Activated CD8-positive, alpha-beta T cell treated with anti-CD3 and anti-CD28 coated beads for 36 hours (primary cell): ENCODE measurements around the gene EXOC4. TPM values are rescaled to one million over a fixed set of nuclear protein-coding genes. Genes with fewer than 3 reads are reported as not detected.

Source experiments
- ATAC-seq: fragments of 200-7000 bp; cut with Tn5 transposase; one replicate; pipeline ENCODE4 v1.10.0; 2021; ENCODE audit warnings: mild to moderate bottlenecking, moderate library complexity
- CTCF ChIA-PET: fragments of 350-600 bp; sonication (Branson Sonifier 250); formaldehyde crosslinking; loops from one replicate; lab custom pipeline; 2021; ENCODE audit warnings: antibody characterized with exemption; lab: Charles Lee
- POLR2A ChIA-PET: fragments of 350-600 bp; sonication (Branson Sonifier 250); formaldehyde crosslinking; loops from one replicate; lab custom pipeline; 2021; ENCODE audit warnings: antibody characterized with exemption; lab: Charles Lee
- DNase-seq: peaks from one replicate; pipeline ENCODE4 v3.0.0-alpha.2; 2020
- H3K27ac Mint-ChIP-seq: one replicate; pipeline ENCODE4 v1.8.0; 2021; ENCODE audit warnings: mild to moderate bottlenecking, mixed read lengths
- H3K27me3 Mint-ChIP-seq: one replicate; pipeline ENCODE4 v1.8.0; 2021; ENCODE audit warnings: mixed read lengths
- H3K36me3 Mint-ChIP-seq: one replicate; pipeline ENCODE4 v1.8.0; 2021; ENCODE audit warnings: low read depth, mixed read lengths
- H3K4me1 Mint-ChIP-seq: one replicate; pipeline ENCODE4 v1.8.0; 2021; ENCODE audit warnings: low read depth, mixed read lengths
- H3K4me3 Mint-ChIP-seq: one replicate; pipeline ENCODE4 v1.8.0; 2021; ENCODE audit warnings: mild to moderate bottlenecking, moderate library complexity, mixed read lengths
- H3K9me3 Mint-ChIP-seq: one replicate; pipeline ENCODE4 v1.8.0; 2021; ENCODE audit warnings: mixed read lengths
- CTCF ChIP-seq: fragments of 200-600 bp; IDR thresholded peaks from one replicate; pipeline ENCODE4 v1.8.0; 2022; ENCODE audit warnings: antibody characterized with exemption, mild to moderate bottlenecking
- intact Hi-C: fragments of 100-400 bp; cut with micrococcal nuclease; formaldehyde crosslinking; loops from one replicate; pipeline ENCODE4 v1.10.0; 2022
- total RNA-seq, 2 experiments: library from RNA; stranded (reverse); gene quantifications; one replicate each; pipeline ENCODE4 v1.2.3, GENCODE V29; 2021

The EXOC4 gene
- total RNA-seq, 2 experiments from 2014 or later = 54.1 to 61.7 TPM

GRCh38 chr7:133691727-133692610, 439.1 kb downstream of the EXOC4 start:
- DNase-seq = no peak
- Mint-ChIP-seq H3K4me1 (peaks cover 3% of the 10 kb centered on the region), H3K36me3 (no peaks in the 10 kb centered on the region), H3K9me3 (no peaks in the 10 kb centered on the region), H3K27me3 (no peaks in the 10 kb centered on the region), H3K27ac (no peak overlapping the region), H3K4me3 (no peak overlapping the region)
- POLR2A ChIA-PET = no interaction called here
- ATAC-seq = no peak
- TF ChIP-seq CTCF = no peak
- intact Hi-C loops = no loop called here
- CTCF ChIA-PET = interaction anchor here (0.9 to 1.0 kb wide), 2 partner anchors 12 to 61 kb away, joined by 3 read pairs; no protein-coding TSS in a partner anchor

GRCh38 chr7:133693281-133693680, 440.4 kb downstream of the EXOC4 start:
- Mint-ChIP-seq H3K9me3 (no peaks in the 10 kb centered on the region), H3K27ac (no peak overlapping the region), H3K4me3 (no peak overlapping the region), H3K27me3 (no peaks in the 10 kb centered on the region), H3K36me3 (no peaks in the 10 kb centered on the region), H3K4me1 (peaks cover 3% of the 10 kb centered on the region)
- no peak for TF ChIP-seq CTCF
- POLR2A ChIA-PET = no interaction called here
- CTCF ChIA-PET = no interaction called here
- DNase-seq (no peak), ATAC-seq (no peak)
- intact Hi-C loops = no loop called here

- no peaks in the 10 kb centered on the region for H3K27me3 Mint-ChIP-seq
- H3K9me3 Mint-ChIP-seq = no peaks in the 10 kb centered on the region
- DNase-seq (no peak), ATAC-seq (no peak)
- H3K4me1 Mint-ChIP-seq = peaks cover 3% of the 10 kb centered on the region
- intact Hi-C loops = no loop called here
- POLR2A ChIA-PET = no interaction called here
- no peak for TF ChIP-seq CTCF
- H3K36me3 Mint-ChIP-seq = no peaks in the 10 kb centered on the region
- CTCF ChIA-PET = no interaction called here
- H3K27ac Mint-ChIP-seq = no peak overlapping the region
- no peak overlapping the region for H3K4me3 Mint-ChIP-seq
Observed at GRCh38 chr7:133696056-133696455, 443.2 kb downstream of the EXOC4 start.

GRCh38 chr7:133697585-133697984, 444.7 kb downstream of the EXOC4 start:
- intact Hi-C loops = no loop called here
- H3K9me3 Mint-ChIP-seq = no peaks in the 10 kb centered on the region
- no peak overlapping the region for H3K4me3 Mint-ChIP-seq
- H3K27me3 Mint-ChIP-seq = no peaks in the 10 kb centered on the region
- no peak for DNase-seq
- CTCF ChIA-PET = no interaction called here
- no peak overlapping the region for H3K27ac Mint-ChIP-seq
- POLR2A ChIA-PET = no interaction called here
- no peak for ATAC-seq
- peaks cover 3% of the 10 kb centered on the region for H3K4me1 Mint-ChIP-seq
- no peaks in the 10 kb centered on the region for H3K36me3 Mint-ChIP-seq
- TF ChIP-seq CTCF = no peak

GRCh38 chr7:133698127-133698526, 445.2 kb downstream of the EXOC4 start:
- POLR2A ChIA-PET = no interaction called here
- intact Hi-C loops = no loop called here
- ATAC-seq = no peak

More at GRCh38 chr7:133698127-133698526, 445.2 kb downstream of the EXOC4 start:
- no peaks in the 10 kb centered on the region for H3K9me3 Mint-ChIP-seq
- H3K36me3 Mint-ChIP-seq = peaks cover 4% of the 10 kb centered on the region
- CTCF ChIA-PET = no interaction called here
- no peaks in the 10 kb centered on the region for H3K27me3 Mint-ChIP-seq
- H3K27ac Mint-ChIP-seq = no peak overlapping the region
- TF ChIP-seq CTCF = no peak
- no peak for DNase-seq
- H3K4me3 Mint-ChIP-seq = no peak overlapping the region
- H3K4me1 Mint-ChIP-seq = peaks cover 3% of the 10 kb centered on the region
